IPS-11a (cell line): ENCODE results near the gene ABCA7.
"Not testable (repeated sequence)": the region's sequence is repeated elsewhere in the genome, so short reads cannot be mapped to it uniquely, and the experiment has no call there.

Experiments used
- H3K4me3 ChIP-seq: one replicate; pipeline ENCODE4 v1.5.1; 2013; ENCODE audit warnings: low read depth, low read length, control low read depth

Gene ABCA7

DNA sequence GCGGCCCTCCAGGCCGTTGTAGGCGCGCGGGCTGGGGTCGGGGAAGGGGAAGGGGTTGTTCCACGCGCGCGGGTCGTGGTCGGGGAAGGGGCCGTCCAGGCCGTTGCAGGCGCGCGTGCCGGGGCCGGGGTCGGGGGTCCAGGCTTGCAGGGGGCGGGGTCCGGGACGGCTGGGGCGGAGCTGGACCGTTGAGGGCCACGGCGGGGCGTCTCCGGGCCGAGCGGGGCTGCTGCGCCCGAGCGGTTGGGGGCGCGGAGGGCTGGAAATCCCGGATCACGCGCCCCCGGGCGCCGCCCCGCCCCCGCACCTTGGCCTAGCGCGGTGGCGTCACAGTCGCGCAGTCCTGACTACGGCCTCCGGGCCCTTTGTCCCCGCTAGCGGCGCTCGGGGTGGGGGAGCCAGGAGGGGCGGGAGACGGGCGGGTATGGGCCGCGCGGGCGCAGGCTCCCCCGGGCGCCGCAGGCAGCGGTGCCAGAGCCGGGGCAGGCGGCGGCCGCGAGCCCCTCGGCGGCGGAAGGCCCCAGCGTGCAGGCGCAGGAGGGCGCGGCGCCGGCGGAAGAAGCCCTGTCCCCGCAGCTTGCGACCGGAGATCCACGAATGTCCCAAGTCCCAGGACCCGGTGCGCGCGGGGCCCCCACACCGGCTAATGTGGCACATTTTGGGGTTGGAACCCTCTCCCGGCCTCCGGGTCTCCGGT, 64.6 kb downstream of the ABCA7 start:
- H3K4me3 ChIP-seq, result peak overlapping the region; percentile 72

DNA sequence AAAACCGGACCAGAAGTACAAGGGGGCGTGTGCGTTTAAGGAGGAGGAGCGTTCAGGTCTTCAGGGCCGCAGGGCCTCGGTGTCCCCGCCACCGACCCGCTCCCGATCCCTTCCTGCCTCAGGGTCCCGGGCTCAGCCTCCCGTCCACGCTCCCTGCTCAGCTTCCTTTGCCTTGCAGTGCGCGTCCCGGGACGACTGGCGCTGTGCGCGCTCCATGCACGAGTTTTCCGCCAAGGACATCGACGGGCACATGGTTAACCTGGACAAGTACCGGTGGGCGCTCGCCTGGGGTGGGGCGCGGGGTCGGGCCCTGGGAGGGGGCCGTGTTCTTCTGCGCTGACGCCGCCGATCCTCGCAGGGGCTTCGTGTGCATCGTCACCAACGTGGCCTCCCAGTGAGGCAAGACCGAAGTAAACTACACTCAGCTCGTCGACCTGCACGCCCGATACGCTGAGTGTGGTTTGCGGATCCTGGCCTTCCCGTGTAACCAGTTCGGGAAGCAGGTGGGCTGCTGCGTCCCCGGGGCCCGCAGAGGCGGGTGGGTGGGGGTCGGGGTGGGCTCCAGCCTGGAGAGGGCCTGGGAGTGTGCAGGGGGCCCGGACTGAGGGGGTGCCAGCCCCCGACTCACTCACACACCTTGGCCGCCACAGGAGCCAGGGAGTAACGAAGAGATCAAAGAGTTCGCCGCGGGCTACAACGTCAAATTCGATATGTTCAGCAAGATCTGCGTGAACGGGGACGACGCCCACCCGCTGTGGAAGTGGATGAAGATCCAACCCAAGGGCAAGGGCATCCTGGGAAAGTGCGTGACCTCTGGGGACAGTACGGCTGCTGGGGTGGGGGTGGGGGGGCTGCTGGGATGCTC, 65.3 kb downstream of the ABCA7 start:
- H3K4me3 ChIP-seq, result peak overlapping the region; percentile 72

DNA sequence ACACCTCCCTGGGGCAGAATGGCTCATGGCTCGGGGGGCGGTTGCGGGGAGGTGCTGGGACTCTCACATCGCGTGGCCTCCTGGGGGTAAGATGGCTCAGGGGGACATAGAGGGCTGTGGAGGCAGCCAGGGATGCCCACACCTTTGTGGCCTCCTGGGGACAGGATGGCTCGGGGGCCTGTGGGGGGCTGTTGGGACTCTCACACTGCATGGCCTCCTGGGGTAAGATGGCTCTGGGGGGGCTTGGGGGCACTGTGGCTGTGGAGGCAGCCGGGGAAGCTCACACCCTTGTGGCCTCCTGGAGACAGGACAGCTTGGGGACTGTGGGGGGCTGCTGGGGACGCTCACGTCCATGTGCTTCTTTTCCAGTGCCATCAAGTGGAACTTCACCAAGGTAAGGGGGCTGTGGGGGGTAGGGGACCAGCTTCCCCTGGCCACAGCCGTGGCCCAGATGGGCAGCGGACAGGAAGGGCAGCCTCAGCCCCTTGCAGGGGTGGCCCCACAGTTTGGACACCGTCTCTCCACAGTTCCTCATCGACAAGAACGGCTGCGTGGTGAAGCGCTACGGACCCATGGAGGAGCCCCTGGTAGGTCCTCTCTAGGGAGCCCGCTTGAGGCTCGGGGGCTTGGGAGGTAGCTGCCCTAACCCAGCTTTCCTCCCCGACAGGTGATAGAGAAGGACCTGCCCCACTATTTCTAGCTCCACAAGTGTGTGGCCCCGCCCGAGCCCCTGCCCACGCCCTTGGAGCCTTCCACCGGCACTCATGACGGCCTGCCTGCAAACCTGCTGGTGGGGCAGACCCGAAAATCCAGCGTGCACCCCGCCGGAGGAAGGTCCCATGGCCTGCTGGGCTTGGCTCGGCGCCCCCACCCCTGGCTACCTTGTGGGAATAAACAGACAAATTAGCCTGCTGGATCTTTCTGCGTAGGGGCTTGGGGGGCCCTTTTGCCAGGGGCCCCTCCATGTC, 66.2 kb downstream of the ABCA7 start:
- H3K4me3 ChIP-seq, result no peak overlapping the region

DNA sequence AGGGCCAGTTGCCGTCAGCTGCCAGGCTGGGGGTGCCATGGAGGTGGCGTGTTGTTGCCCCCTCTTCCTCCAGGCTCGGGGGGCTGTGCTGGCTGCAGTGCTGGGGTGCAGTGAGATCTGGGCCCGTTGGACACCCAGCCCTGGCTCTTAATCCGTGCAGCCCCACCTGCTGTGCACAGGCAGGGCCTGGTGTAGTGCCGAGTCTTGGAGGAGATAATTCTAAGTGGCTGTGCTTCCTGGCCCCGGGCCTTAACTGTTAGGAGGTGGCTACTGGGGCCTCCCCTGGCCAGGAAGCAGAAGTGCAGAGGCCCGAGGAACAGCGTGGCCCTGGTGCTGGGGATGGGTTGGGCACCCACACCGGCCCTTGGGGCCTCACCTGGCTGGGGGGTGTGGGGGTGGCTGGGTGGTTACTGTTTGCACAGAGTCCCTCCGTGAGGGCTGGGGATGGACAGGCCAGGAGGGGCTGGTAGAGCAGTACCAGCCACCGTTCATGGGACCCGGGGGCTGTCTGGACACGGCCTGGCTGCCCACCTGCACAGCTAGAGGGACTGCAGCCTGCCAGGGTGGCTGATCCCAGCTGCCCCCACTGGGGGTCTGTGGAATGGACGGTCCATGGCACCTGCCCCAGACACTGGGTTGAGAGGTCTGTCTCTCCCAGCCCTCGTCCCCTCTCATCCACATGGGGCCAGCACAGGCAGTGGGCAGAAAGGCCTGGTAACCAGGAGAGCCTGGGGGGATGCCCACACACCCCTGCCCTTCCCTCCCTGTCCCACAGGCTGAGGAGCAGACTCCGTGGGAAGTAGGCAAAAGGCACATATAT, 67.1 kb downstream of the ABCA7 start:
- H3K4me3 ChIP-seq, result no peak overlapping the region

DNA sequence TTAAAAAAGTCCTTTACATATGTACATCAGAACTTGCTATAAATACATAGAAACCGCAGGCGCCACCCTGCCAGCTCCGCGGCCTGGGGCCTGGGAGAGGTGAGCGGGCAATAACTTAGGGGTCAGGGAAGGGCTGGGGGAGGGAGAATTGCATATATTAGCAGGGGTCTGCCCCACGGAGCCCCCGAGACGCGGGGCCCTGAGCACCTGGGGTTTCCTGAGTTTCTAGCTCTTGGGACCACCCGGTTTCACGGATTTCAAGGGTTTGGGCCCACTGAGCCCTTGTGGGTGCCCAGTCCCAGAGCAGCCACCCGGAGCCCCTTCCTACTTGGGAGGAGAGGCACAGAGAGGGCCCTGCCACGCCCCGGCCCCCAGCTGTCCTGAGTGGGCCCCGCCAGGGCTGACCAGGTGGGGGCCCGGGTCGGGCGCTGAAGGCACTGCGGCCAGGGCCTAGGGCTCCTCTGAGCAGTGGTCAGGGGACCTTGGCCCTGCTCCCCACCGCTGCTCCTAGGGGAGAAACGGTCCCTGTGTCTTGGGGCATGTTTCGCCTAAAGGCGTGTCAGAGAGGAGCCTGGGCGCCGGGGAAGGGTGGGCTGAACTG, 67.9 kb downstream of the ABCA7 start:
- no peak overlapping the region for H3K4me3 ChIP-seq

DNA sequence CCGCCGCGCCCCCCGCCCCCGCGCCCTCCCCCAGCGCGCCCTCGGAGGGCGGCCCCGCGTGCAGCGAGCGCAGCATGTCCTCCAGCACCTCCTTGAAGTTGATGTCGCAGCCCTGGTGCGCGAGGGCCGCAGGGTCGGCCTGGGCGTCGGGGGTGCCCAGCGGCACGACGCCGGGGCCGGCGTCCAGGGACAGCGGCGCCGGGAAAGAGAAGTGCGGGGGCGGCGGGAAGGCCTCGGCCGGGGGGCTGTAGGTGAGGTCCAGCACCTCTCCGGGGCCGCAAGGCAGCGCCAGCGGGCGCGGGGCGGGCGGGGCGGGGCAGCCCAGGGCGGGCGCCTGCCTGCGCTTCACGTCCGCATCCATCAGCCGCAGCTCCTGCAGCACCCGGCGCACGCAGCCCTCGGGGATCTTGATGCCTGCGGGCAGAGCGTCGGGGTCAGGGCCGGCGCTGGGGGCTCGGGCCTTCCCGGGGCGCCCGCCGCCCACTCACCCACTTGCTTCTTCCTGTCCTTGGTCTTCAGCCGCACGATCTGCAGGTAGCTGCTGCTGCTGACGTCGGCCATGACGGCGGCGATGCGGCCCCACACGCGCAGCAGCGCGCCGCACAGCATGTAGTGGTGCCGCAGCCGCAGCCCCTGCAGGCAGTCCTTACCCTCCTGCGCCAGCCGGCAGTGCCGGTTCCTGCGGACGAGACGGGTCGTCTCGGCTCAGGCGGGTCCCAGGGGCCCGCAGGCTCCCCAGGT, 68.6 kb downstream of the ABCA7 start:
- no peak overlapping the region for H3K4me3 ChIP-seq

DNA sequence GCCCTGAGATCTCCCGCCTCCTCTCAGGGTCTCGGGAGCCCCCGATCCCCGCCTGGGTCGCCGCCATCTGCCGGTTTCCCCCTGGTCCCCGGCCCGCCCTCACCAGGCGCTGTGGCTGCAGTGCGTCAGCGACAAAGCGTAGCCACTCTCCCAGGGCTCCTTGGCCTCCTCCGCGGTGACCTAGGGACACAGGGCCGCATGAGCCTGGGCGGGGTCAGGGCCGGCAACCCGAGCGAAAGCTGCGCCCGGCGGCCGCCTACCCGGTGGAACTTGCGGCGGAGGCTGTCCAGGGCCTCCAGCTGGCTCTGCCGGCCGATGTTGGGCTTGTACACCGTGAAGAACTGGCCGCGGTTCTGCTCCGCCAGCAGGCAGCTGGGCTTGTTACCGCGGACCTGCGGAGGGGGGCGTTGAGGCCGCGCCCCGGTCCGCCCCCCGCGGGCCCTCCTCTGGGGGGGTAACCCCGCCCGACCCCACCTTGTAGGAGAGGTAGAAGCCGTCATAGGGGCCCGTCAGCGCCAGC, 69.2 kb downstream of the ABCA7 start:
- H3K4me3 ChIP-seq, result no peak overlapping the region

DNA sequence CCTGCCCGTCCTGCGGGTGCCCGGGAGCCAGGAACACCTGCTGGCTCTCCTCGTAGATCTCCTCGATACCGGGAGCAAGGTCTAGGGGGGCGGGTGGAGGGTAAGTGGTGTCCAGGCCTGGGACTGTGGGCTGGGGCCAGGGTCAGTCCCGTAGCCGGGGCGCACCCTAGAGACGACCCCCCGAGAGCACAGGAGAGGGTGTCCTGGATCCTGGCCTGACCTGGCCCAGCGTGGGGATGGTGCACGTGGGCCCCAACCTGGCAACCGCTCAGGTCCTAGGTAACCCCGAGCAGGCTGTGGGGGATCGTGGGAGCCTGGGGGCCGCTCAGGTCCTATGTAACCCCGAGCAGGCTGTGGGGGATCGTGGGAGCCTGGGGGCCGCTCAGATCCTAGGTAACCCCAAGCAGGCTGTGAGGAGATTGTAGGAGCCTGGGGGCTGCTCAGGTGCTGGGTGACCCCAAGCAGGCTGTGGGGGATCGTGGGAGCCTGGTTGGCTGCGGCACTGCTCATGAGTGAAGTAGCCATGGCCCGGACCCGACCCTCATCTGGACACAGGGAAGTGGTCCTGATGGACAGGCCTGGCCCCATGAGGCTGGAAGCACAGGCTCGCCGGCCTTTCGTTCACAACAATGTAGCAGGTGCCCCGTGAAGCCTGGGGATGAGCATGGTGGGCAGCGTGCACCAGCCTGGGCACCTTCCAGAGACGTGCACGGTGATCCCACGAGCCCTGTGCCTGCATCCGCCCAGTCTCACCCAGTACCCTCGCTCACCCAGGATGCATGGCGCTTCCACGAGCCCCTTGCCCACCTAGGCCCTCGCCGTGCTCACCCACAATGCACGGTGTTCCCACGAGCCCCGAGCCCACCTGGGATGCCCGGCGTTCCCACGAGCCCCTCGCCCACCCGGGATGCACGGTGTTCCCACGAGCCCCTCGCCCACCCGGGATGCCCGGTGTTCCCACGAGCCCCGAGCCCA, 70.1 kb downstream of the ABCA7 start:
- no peak overlapping the region for H3K4me3 ChIP-seq

DNA sequence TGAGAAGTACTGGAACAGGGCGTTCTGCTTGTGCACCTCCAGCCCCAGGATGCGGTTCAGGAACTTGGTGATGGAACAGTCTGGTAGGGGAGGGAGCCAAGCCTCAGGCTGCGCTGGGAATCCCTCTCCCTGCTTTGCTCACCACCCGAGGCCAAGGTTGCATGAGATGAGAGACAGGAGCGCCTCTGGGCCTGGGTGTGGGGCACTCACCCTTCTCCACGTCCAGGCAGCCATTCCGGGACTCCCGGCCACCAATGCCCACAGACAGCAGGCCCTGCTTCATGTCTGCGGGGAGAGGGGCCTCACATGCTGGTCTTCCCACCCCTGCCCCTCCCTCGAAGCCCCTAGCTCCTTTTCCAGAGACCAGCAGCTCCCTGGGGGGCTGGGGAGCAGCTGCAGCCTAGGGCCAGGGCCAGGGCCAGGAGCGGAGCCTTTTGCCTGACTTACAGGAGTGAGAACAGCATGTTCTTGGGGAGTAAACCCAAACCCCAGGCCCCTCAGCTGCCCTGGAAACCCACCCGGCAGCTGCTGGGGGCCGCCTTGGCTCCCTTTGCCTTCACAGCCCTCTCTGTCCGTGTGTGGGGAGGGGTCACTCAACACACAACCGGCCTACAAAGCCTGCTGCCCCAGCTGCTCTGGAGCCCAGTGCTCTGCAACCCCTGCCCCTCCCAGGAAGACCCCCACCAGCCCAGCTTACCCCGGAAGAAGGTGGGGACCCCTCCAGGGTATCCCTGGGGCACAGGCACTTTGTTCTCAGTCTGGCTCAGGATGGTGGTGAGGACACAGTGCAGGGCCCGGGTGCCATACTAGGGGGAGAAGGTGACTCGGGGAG, 71.1 kb downstream of the ABCA7 start:
- H3K4me3 ChIP-seq, result no peak overlapping the region

DNA sequence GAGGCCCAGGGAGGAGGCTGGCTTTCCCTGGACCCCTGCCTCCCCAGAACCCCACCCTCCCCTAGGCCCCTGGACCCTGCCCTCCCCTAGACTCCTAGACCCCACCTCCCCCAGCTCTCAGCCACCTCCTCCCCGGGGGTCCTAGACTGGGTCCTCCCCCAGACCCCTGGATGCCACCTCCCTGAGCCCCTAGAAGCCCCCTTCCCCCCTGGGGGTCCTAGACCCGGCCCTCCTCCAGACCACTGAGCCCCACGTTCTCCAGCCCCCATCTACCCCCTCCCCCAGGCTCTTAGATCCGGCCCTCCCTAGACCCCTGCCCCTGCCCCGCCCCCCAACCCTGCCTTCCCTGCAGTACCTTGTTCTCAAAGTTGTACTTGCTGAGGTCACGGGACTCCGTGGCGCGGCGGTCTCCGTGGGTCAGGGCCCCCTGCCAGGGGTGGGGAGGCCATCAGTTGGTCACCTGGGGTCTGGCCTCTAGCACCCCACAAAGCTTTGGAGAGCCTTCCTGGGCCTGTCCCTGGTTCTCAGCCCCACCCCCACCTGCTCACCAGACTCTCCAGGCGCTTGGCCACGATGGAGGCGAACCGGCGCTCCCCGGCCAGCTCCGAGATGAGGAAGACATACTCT, 71.8 kb downstream of the ABCA7 start:
- no peak overlapping the region for H3K4me3 ChIP-seq

DNA sequence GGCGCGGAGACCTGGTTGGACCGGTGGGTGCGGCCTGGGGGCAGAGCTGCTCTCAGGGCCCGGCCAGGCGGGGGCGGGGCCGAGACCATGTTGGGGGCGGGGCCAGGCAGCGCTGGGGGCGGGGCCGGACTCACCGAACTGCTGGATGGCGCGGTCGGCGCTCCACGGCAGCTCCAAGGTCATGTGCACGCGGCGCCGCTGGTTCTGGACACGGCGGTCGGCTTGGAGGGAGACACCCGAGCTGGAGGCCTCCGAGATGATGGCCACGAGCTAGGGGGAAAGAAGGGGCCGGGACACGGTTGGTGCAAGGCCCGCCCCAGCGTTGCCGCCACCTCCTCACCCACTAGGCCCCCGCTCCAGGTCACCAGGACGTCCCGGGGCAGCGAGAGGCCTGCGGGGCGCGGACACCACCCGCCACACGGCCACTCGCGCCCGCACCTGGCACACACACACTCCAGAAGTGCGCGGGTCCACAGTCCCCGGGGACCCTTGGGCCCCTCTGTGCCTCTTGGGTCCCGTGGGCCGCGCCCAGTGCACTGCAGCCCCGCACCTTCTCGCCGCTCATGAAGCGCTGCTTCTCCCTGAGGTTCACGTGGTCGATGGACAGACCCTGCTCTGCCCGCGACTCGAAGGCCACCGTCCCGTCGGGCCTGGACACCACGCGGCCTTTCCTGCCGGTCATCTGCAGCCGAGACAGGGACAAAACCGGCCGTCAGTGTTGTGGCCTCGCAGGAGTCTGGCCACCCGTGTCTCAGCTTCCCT, 72.5 kb downstream of the ABCA7 start:
- H3K4me3 ChIP-seq, result no peak overlapping the region

DNA sequence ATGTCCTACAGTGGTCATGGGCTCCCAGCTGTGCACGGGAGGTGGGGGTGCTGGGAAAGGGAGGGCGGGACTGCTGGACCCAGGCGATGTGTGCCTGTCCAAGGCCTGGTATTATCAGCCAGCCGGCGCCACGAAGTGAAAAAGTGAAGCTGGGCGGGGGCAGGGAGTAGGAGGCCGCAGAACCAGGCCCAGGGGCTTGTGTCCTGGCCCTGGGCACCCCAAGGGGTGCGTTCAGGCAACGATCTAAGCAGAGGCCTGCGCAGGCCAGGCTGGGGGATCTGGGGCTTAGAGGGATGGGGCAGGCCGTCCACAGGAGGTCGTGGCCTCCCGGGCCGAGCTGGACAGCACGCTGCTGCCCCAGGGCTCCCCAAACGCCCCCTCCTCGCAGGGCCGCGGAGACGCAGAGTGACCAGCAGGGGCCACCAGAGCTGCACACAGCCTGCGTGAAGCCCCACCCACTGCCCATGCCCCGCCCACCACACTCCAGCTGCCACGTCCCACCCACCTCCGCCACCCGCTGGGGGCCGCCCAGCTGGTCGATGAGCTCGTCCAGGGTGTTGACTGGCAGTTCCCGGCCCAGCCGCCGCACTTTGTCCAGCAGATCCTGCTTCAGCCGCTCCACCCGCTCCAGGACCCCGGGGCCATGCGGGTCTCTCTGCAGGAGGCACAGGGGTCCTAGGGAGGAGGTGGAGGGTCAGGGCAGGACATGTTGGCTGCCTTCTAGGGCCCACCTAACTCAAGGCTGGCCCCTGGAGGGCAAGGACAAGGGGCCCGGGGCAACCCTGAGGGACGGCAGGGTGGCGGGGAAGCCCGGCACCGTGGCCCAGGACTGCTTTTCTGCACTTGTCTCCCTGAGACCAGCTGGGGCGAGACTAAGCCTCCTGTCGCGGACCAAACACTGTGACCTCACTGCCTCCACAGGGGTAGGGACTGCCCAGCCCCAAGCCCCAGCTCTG, 73.4 kb downstream of the ABCA7 start:
- H3K4me3 ChIP-seq, result no peak overlapping the region

DNA sequence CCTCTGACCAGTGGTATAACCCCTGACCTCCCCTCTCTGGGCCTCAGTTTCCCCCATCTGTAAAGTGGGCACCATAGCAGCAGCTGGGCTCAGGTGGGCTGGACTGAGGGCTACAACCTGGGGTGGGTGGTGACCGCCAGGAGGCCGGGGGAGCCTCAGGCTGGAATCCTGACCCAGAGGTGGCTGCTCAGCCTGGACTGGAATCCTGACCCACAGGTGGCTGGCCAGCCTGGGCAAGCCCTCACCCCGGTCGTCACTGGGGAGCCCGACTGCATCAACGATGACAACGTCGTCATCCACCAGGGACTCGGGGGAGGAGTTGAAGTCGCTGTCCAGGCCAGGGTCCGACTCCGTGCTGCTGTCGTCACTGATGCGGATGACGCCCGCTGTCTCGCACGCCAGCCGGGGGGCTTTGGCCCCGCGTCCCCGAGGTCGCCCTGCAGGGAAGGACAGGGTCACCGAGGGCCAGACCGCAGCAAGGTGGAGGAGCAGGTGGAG, 74.1 kb downstream of the ABCA7 start:
- H3K4me3 ChIP-seq, result no peak overlapping the region

DNA sequence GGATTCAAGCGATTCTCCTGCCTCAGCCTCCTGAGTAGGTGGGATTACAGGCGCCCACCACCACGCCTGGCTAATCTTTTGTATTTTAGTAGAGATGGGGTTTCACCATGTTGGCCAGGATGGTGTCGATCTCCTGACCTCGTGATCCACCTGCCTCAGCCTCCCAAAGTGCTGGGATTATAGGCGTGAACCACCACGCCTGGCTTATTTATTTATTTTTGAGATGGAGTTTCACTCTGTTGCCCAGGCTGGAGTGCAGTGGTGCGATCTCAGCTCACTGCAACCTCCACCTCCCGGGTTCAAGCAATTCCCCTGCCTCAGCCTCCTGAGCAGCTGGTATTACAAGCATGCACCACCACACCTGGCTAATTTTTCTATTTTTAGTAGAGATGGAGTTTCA, 74.8 kb downstream of the ABCA7 start:
- not testable (repeated sequence) for H3K4me3 ChIP-seq
